PC-3 (cell line): ENCODE results near the gene MGMT. TPM values are rescaled to one million over a fixed set of nuclear protein-coding genes. Genes with fewer than 3 reads are reported as not detected.

ENCODE experiments used
- ATAC-seq: fragments of 200-7000 bp; cut with Tn5 transposase; 2 replicates; pipeline ENCODE4 v1.9.1; 2020; ENCODE audit warnings: mild to moderate bottlenecking, moderate library complexity
- BruUV-seq: library from RNA; stranded (reverse); fragments of 400-500 nt; replicated peaks from 2 replicates; lab custom pipeline; 2021; lab: Mats Ljungman, UMichigan
- CTCF ChIA-PET: fragments of 300-600 bp; sonication (Branson Sonifier 250); formaldehyde crosslinking; loops from one replicate; lab custom pipeline; 2022; ENCODE audit warnings: antibody characterized with exemption; lab: Charles Lee
- POLR2A ChIA-PET: fragments of 300-600 bp; sonication (Branson Sonifier 250); formaldehyde crosslinking; loops from one replicate; lab custom pipeline; 2022; ENCODE audit warnings: antibody characterized with exemption; ENCODE audit not compliant: unreplicated experiment; lab: Charles Lee
- DNase-seq: peaks from one replicate; pipeline ENCODE4 v3.0.0-alpha.2; 2015
- H2AFZ ChIP-seq: fragments of 300-600 bp; sonication (generic); 2 replicates; pipeline ENCODE4 v1.6.0; 2016; ENCODE audit warnings: antibody characterized with exemption, low read length
- H3F3A ChIP-seq: fragments of 300-600 bp; sonication (generic); one replicate; pipeline ENCODE4 v1.6.0; 2017; ENCODE audit warnings: antibody characterized with exemption, low read length, control low read depth, mild to moderate bottlenecking; ENCODE audit not compliant: unreplicated experiment
- H3K27ac ChIP-seq: fragments of 300-600 bp; sonication (generic); 2 replicates; pipeline ENCODE4 v1.5.1; 2016; ENCODE audit warnings: mild to moderate bottlenecking, low read length
- H3K27me3 ChIP-seq: fragments of 300-600 bp; sonication (generic); 2 replicates; pipeline ENCODE4 v1.6.1; 2016; ENCODE audit warnings: low read length, mixed read lengths
- H3K36me3 ChIP-seq: fragments of 300-600 bp; sonication (generic); 2 replicates; pipeline ENCODE4 v1.6.1; 2016; ENCODE audit warnings: low read depth, mixed run types, low read length, mixed read lengths
- H3K4me1 ChIP-seq: fragments of 300-600 bp; sonication (generic); 2 replicates; pipeline ENCODE4 v1.5.1; 2016; ENCODE audit warnings: low read length; ENCODE audit not compliant: insufficient read depth
- H3K4me2 ChIP-seq: fragments of 300-600 bp; sonication (generic); 2 replicates; pipeline ENCODE4 v1.6.0; 2016; ENCODE audit warnings: low read length
- H3K4me3 ChIP-seq: fragments of 300-600 bp; sonication (generic); 2 replicates; pipeline ENCODE4 v1.5.1; 2016; ENCODE audit warnings: mild to moderate bottlenecking, low read length, mixed read lengths
- H3K79me2 ChIP-seq: fragments of 300-600 bp; sonication (generic); 2 replicates; pipeline ENCODE4 v1.6.1; 2017; ENCODE audit warnings: low read length, mixed read lengths
- H3K9ac ChIP-seq: fragments of 300-600 bp; sonication (generic); 2 replicates; pipeline ENCODE4 v1.6.0; 2016; ENCODE audit warnings: mild to moderate bottlenecking, low read length
- H3K9me2 ChIP-seq: fragments of 300-600 bp; sonication (generic); replicated peaks from 2 replicates; pipeline ENCODE4 v1.6.1; 2016; ENCODE audit warnings: mixed run types, low read length, mixed read lengths
- H3K9me3 ChIP-seq: fragments of 300-600 bp; sonication (generic); 2 replicates; pipeline ENCODE4 v1.6.1; 2016; ENCODE audit warnings: low read length, mixed read lengths
- H4K20me1 ChIP-seq: fragments of 300-600 bp; sonication (generic); 2 replicates; pipeline ENCODE4 v1.6.1; 2016; ENCODE audit warnings: low read length, mixed read lengths
- EZH2 ChIP-seq: fragments of 300-600 bp; sonication (generic); IDR thresholded peaks from one replicate; pipeline ENCODE4 v1.6.1; 2017; ENCODE audit warnings: antibody characterized with exemption, mild to moderate bottlenecking, low read length; ENCODE audit not compliant: unreplicated experiment
- EZH2phosphoT487 ChIP-seq: fragments of 300-600 bp; sonication (generic); IDR thresholded peaks from 2 replicates; pipeline ENCODE4 v1.6.1; 2018; ENCODE audit warnings: mild to moderate bottlenecking, antibody characterized with exemption, low read length, borderline replicate concordance
- intact Hi-C: fragments of 100-400 bp; cut with micrococcal nuclease; formaldehyde crosslinking; loops from 2 replicates; pipeline ENCODE4 v1.9.0; 2023
- total RNA-seq: library from RNA; depleted of rRNA; stranded (reverse); fragments of >200 nt; gene quantifications from 2 replicates; pipeline ENCODE4 v1.2.3, GENCODE V29; 2014
- TF ChIP-seq, protein P1 (sequence below): fragments of 300-600 bp; sonication (generic); conservative IDR thresholded peaks from 2 replicates; pipeline ENCODE4 v1.5.1; 2017; ENCODE audit warnings: antibody characterized with exemption, low read depth, mild to moderate bottlenecking, low read length

Gene MGMT
- total RNA-seq, 1 experiment from 2014 or later = 19.8 TPM

DNA sequence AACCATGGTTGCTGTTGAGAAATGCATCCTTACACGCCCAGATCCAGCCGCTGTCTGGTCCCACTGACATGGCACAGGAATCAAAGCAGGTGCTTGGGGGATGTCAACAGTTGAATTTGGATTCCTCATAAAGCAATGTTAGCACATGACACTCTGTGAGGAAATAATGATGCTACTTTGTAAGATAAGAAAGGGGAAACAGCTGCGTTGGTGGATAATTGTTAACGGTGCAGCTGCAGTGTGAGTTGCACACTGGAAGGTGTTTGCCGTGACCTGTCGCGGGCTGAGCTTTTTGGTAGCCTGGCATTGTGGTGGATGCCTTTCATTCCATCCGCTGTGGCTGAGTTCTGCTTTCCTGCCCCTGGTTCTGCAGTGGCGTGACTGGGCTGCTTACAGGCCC is 113.9 kb downstream of the MGMT start:
- intact Hi-C loops = no loop called here
- Histone ChIP-seq H3F3A (no peaks in the 10 kb centered on the region), H4K20me1 (no peaks in the 10 kb centered on the region), H3K9me2 (no peaks in the 10 kb centered on the region), H3K4me2 (no peak overlapping the region), H3K36me3 (no peaks in the 10 kb centered on the region), H3K9ac (no peak overlapping the region), H3K79me2 (no peaks in the 10 kb centered on the region), H3K27me3 (no peaks in the 10 kb centered on the region), H3K4me3 (no peak overlapping the region), H3K9me3 (no peaks in the 10 kb centered on the region), H3K27ac (no peak overlapping the region), H3K4me1 (no peaks in the 10 kb centered on the region), H2AFZ (no peak overlapping the region)
- DNase-seq (no peak), ATAC-seq (no peak)
- POLR2A ChIA-PET = no interaction called here
- CTCF ChIA-PET = no interaction called here
- no TSS peak for BruUV-seq
- TF ChIP-seq EZH2 (no peak), EZH2phosphoT487 (no peak)

DNA sequence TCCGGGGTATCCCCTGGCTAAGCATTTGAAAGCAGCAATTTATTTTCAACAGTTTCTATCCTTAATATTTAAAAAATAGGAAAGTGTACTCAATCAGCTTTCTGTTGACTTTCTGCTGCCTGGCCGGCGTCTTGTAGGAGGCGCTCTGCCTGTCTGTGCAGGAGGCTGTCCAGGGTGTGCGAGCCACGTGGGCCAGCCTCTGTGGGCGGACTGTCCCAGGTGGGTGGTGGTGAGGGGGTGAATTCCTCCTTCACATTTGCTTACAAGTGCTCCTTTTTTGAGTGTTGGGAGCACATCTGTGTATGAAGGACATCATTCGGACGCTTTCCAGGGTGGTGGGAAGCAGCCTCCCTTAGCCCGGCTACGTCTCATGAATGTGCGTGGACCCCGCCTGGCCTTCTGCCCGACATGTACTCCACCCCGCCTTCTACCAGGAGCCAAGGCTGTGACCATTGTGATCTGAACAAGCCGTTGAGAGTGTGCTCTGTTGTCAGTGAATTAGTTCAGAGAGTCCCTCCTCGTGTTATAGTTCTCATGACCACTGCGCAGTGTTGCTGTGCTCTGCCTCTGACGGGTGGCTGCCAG is 114.9 kb downstream of the MGMT start:
- Histone ChIP-seq H3K4me2 (no peak overlapping the region), H3K4me3 (no peak overlapping the region), H3K27me3 (no peaks in the 10 kb centered on the region), H2AFZ (no peak overlapping the region), H4K20me1 (no peaks in the 10 kb centered on the region), H3K79me2 (no peaks in the 10 kb centered on the region), H3K9ac (no peak overlapping the region), H3K4me1 (no peaks in the 10 kb centered on the region), H3K9me2 (no peaks in the 10 kb centered on the region), H3K27ac (no peak overlapping the region), H3F3A (no peaks in the 10 kb centered on the region), H3K9me3 (0 out of 2 replicates have a peak, but pooled peaks cover 6% of the 10 kb centered on the region), H3K36me3 (0 out of 2 replicates have a peak, but pooled peaks cover 3% of the 10 kb centered on the region)
- intact Hi-C loops = no loop called here
- TF ChIP-seq, protein P1, sequence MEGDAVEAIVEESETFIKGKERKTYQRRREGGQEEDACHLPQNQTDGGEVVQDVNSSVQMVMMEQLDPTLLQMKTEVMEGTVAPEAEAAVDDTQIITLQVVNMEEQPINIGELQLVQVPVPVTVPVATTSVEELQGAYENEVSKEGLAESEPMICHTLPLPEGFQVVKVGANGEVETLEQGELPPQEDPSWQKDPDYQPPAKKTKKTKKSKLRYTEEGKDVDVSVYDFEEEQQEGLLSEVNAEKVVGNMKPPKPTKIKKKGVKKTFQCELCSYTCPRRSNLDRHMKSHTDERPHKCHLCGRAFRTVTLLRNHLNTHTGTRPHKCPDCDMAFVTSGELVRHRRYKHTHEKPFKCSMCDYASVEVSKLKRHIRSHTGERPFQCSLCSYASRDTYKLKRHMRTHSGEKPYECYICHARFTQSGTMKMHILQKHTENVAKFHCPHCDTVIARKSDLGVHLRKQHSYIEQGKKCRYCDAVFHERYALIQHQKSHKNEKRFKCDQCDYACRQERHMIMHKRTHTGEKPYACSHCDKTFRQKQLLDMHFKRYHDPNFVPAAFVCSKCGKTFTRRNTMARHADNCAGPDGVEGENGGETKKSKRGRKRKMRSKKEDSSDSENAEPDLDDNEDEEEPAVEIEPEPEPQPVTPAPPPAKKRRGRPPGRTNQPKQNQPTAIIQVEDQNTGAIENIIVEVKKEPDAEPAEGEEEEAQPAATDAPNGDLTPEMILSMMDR = no peak
- no peak for TF ChIP-seq EZH2
- no peak for TF ChIP-seq EZH2phosphoT487
- no TSS peak for BruUV-seq
- CTCF ChIA-PET = no interaction called here
- DNase-seq (no peak), ATAC-seq (no peak)
- POLR2A ChIA-PET = no interaction called here

DNA sequence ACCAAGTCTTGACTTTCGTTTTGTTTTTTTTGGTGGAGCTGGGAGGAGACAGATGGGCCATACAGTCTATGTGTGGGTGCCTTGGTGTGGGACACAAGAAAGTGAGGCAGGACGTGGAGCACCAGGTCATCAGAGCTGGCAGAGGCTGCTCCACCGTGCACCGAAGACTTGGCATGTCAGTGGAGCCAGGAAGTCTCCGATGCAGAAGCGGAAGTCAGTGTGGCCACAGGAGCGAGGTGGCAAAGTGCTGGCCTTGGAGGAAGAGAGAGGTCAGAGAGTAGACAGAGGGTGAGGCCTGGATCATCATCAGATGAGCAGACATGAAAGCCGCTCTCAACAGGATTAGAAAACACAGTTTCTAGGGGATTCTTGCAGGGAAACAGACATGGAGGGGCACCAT is 116.8 kb downstream of the MGMT start:
- Histone ChIP-seq H3F3A (no peaks in the 10 kb centered on the region), H3K36me3 (0 out of 2 replicates have a peak, but pooled peaks cover 3% of the 10 kb centered on the region), H3K9ac (no peak overlapping the region), H3K4me3 (no peak overlapping the region), H3K9me2 (no peaks in the 10 kb centered on the region), H3K4me1 (no peaks in the 10 kb centered on the region), H3K27ac (no peak overlapping the region), H3K4me2 (no peak overlapping the region), H2AFZ (no peak overlapping the region), H3K27me3 (no peaks in the 10 kb centered on the region), H4K20me1 (no peaks in the 10 kb centered on the region), H3K79me2 (no peaks in the 10 kb centered on the region), H3K9me3 (0 out of 2 replicates have a peak, but pooled peaks cover 8% of the 10 kb centered on the region)
- TF ChIP-seq EZH2phosphoT487 (no peak), EZH2 (no peak)
- TF ChIP-seq, protein P1 = no peak
- intact Hi-C loops = no loop called here
- POLR2A ChIA-PET = no interaction called here
- BruUV-seq = no TSS peak
- DNase-seq (no peak), ATAC-seq (no peak)
- CTCF ChIA-PET = no interaction called here
